Activated gamma-delta T cell treated with Interleukin-2 at 50 U/mL for 16 hours (primary cell): ENCODE measurements around the gene PTPN23.

Experiments
- DNase-seq: peaks from one replicate; pipeline ENCODE4 v3.0.0-alpha.2; 2020

PTPN23 gene

DNA sequence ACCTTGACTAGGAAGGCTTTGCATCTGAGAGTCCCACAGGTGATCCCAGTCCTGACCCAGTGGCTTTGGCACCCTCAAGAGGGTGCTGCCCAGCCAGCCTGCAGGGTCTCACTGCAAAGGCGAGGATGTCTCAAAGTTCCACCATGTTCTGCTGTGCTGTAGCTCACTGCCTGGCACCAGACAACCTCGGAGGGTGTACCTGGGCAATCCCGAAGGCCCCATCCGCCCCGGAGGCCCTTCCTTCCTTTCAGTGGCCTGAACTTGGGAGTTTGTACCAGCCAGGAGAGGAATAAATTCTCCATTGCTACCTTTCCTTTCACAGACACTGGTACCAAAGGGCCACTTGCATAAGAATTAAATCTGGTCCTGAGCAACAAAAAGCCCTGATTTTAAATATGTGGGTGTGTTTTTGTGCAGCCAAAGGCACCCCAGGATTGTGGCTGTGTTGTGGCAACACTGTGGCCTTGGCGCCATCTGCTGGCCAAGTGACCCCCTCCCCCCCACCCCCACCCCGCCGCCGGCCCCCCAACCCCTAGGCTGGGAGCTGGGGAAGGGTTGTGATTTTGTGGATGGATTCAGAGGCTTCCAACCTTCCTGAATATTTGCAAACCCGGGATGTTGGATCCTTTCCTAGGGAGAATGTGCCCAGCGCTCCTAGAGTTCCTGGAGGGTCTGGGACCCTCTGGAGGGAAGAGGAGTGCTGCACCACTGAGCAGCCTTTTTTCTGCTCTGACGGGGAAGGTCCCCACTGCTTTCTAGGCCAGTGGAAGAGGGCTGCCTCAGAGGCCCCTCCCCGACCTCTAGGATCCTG lies 9.7 kb upstream of the PTPN23 start:
- peak; percentile 33 for DNase-seq

- no peak for DNase-seq
These were observed 6.2 kb upstream of the PTPN23 start for GRCh38 chr3:47374587-47374986.

DNA sequence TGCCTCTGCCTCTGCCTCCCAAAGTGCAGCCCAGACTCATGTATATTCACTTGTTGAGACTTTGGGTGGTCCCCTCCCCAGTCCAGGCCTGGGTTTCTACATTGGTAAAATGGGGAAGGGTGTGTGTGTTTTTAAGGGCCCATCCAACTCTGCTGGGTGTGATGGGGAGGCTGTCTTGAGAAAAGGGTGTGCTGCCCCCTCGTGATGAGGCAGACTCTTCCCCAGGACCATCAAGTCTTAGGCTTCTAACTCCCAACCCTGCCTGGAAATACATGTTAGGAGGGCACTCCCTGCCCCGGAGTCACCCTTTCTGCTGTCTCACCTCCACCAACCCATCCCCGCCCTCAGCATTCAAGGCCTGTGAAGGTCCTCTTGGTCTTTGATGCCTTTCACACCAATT lies 4.4 kb upstream of the PTPN23 start:
- no peak for DNase-seq

GRCh38 chr3:47377186-47377585 lies 3.6 kb upstream of the PTPN23 start:
- DNase-seq, result no peak

DNA sequence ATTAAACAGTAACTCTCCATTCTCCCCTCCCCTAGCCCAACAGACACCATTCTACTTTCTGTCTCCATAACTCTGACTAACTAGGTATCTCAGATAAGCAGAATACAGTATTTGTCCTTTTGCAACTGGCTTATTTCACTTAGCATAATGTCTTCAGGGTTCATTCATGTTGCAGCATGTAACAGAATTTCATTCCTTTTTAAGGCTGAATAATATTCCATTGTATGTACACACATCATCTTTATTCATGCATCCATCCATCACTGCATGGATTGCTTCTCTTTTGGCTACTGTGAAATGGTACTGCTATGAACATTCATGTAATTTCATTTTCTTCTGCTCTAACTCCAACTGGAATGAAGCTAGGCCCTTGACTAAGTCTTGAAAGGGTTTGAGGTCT lies 2.0 kb upstream of the PTPN23 start:
- no peak for DNase-seq

DNA sequence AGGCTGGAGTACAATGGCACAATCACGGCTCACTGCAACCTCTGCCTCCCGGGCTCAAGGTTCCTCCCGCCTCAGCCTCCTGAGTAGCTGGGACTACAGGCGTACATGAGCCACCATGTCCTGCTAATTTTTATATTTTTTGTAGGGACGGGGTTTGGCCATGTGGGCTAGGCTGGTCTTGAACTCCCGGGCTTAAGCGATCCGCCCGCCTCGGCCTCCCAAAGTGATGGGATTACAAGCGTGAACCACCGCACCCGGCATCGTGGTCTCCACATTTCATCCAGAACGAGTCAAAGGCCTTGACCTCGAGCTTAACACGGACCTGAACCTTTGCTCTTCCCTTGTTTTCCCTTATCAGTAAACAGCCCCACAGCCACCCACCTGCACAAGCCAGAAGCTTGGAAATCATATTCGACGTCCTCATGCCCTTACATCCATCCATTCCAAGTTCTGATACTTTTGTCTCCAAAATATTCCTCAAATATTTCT lies 1.4 kb upstream of the PTPN23 start:
- no peak for DNase-seq

GRCh38 chr3:47380026-47380600 lies 708 bp upstream of the PTPN23 start:
- no peak for DNase-seq

- peak; percentile 62 for DNase-seq
These were observed 716 bp downstream of the PTPN23 start for GRCh38 chr3:47381317-47382157.

DNA sequence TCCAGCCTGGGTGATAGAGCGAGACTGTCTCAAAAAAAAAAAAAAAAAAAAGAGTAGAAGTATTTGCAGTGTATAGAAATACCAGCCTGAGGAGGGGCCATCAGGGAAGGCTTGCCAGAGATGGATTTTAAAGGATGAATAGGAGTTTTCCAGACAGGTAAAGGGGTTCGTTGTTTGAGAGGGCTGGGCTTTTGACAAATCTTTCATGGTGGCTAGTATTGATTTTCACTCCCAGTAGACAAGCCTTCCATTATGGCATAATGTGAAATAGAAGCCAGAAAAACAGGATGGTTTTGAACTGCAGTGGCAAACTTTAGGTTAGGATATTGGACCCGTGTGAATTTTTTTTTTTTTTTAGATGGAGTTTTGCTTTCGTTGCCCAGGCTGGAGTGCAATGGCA lies 3.6 kb downstream of the PTPN23 start:
- DNase-seq, result no peak

GRCh38 chr3:47385007-47385406 lies 4.2 kb downstream of the PTPN23 start:
- DNase-seq, result no peak

DNA sequence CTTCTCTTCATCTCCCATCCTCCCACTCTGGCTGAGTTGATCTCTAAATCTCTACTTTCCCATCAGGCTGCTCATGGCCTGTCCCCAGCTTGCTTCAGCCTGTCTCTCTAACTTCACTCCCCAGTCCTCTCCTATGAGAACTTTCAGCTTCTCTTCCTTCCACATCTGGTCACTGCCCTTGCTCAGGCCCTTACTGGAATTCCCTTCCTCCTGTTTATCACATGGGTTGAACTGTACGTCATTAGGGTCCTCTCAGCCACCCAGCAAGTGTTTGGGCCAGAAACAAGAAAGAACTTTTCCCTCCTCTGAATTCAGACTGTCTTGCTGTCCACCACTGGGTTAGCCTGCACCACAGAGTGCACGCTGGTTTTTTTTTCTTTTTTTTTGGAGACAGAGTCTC lies 5.0 kb downstream of the PTPN23 start:
- DNase-seq, result no peak

- no peak for DNase-seq
These were observed 12.1 kb downstream of the PTPN23 start for GRCh38 chr3:47392933-47393332.

- no peak for DNase-seq
These were observed 13.5 kb downstream of the PTPN23 start for GRCh38 chr3:47394140-47394870.

DNA sequence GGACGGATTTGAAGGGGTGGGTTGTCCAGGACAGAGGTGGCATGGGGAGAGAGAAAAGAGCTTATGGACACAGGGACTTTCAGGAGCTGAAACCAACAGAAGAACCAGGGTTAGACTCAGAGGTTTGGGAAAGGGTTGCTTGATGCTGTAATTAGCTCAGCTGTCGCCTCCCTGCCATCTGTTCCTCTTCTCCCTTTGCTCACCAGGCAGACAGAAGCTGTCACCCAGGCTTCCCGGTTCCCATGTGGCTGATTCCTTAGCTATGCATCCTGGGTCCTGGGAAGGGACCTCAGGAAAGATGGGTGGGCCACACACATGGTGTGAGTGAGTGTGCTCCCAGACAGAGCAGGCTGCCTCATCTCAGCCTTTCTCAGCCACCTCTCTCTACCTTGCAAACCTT lies 14.1 kb downstream of the PTPN23 start:
- DNase-seq, result no peak

DNA sequence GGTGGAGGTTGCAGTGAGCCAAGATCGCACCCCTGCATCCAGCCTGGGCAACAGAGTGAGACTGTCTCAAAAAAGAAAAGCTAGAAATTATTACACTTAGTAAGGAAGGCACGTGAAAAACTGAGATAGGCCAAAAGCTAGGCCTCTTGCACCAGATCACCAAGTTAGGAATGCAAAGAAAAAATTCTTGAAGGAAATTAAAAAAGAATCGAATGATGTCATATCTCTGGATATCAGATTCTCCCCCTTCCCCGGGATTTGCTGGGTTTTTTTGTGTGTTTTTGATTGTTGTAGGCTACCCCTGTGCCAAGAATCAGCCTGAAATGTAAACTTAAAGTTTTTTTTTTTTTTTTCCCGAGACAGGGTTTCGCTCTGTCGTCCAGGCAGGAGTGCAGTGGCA lies 17.4 kb downstream of the PTPN23 start:
- no peak for DNase-seq

GRCh38 chr3:47399016-47399415 lies 18.2 kb downstream of the PTPN23 start:
- no peak for DNase-seq

DNA sequence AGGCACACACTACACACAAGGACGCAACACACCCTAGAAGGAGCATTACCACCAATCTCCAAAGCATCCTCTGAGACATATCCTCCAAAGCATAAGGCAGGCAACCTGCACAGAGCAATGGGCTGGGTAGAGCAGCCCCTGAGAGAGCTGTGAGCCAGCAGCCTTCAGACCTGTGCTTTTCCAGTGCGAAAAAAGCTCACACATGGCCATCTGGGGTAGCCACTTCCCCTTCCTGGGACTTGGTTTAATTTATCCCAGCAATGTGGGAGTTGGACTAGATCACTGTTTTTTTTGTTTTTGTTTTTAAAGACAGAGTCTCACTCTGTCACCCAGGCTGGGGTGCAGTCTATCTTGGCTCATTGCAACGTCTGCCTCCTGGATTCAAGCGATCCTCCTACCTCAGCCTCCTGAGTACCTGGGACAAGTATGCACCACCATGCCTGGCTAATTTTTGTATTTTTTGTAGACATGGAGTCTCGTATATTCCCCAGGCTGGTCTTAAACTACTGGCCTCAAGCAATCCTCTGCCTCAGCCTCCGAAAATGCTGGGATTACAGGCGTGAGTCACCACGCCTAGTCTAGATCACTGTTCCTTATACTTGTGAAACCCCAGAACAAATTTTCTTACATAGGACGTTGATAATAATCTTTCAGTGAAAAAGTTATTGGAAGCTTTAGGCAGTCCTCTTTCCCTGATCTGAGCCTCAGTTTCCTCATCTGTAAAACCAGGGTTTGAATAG lies 18.9 kb downstream of the PTPN23 start:
- DNase-seq, result no peak

GRCh38 chr3:47404431-47404876 lies 23.6 kb downstream of the PTPN23 start:
- DNase-seq, result no peak

- DNase-seq, result no peak
These were observed 24.4 kb downstream of the PTPN23 start for GRCh38 chr3:47404955-47405790.

GRCh38 chr3:47405820-47406761 lies 25.3 kb downstream of the PTPN23 start:
- DNase-seq, result no peak
